Choroid plexus epithelial cell (primary cell): ENCODE results near the gene AHCTF1.
"Not testable (repeated sequence)": the region's sequence is repeated elsewhere in the genome, so short reads cannot be mapped to it uniquely, and the experiment has no call there.

Experiments
- DNase-seq: peaks from one replicate; pipeline ENCODE4 v3.0.0-alpha.2; 2010; ENCODE audit warnings: low read depth
- H3K4me3 ChIP-seq: 2 replicates; pipeline ENCODE4 v1.5.1; 2011; ENCODE audit warnings: low read depth, mild to moderate bottlenecking, control low read depth, low read length, moderate library complexity
- CTCF ChIP-seq: conservative IDR thresholded peaks from 2 replicates; pipeline ENCODE4 v1.5.1; 2011; ENCODE audit warnings: low read depth, mild to moderate bottlenecking, control low read depth, inconsistent platforms, low read length, moderate library complexity

Gene AHCTF1

DNA sequence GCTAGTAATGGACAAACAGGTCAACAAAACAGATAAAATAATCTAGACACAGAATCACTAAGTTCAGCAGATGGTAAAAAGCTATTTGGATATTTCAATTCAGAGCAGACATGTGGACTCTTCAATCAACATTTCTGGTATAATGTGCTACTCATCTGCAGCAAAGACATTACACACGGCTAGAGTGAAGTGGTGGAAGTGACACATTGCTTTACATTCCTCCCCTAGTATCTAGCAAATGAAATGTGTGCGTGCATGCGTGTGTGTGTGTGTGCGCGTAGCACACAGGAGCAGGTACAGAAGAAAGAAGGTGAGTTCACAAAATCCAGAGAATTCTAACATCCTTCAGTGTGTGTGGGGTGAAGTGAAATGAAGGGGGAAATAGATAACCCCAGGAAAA lies 8.3 kb downstream of the AHCTF1 start:
- no peak for DNase-seq
- no peak overlapping the region for H3K4me3 ChIP-seq
- no peak for TF ChIP-seq CTCF

DNA sequence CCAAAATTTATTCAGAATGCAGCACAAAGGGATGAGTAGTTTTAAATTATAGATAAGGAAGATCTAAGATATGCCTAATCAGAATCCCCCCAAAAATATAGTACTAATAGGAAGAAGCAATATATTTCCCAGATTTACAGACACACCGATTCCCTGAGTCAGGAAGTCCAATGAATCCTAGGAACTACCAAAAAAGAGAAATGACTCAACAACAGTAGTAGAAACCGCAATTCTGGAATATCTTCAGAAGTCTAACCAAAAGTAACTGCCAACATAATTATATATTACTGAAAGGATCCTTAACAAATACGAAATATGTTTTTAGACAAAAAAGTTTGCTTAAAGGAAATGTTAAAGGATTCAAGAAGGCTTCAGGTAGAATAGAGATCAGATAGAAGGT lies 10.3 kb downstream of the AHCTF1 start:
- H3K4me3 ChIP-seq = no peak overlapping the region
- no peak for TF ChIP-seq CTCF
- no peak for DNase-seq

DNA sequence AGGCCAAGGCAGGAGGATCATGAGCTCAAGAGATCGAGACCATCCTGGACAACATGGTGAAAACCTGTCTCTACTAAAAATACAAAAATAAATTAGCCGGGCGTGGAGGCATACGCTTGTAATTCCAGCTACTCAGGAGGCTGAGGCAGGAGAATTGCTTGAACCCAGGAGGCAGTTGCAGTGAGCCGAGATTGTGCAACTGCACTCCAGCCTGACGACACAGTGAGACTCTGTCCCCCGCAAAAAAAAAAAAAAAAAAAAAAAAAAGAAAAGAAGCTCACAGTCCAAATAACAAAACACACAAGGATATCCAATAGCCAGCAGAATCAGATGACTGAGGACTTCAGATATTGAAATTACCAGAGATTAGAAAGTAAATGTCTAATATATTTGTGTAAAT lies 11.8 kb downstream of the AHCTF1 start:
- no peak for TF ChIP-seq CTCF
- DNase-seq = no peak
- no peak overlapping the region for H3K4me3 ChIP-seq

- DNase-seq, H3K4me3 ChIP-seq: not testable (repeated sequence)
Observed at GRCh38 chr1:246916026-246916923, 15.5 kb downstream of the AHCTF1 start.

GRCh38 chr1:246907472-246907871 lies 24.3 kb downstream of the AHCTF1 start:
- peak; percentile 83 for DNase-seq
- no peak overlapping the region for H3K4me3 ChIP-seq
- TF ChIP-seq CTCF = peak; percentile 56

GRCh38 chr1:246906833-246907232 lies 24.9 kb downstream of the AHCTF1 start:
- DNase-seq = no peak
- no peak overlapping the region for H3K4me3 ChIP-seq
- no peak for TF ChIP-seq CTCF

DNA sequence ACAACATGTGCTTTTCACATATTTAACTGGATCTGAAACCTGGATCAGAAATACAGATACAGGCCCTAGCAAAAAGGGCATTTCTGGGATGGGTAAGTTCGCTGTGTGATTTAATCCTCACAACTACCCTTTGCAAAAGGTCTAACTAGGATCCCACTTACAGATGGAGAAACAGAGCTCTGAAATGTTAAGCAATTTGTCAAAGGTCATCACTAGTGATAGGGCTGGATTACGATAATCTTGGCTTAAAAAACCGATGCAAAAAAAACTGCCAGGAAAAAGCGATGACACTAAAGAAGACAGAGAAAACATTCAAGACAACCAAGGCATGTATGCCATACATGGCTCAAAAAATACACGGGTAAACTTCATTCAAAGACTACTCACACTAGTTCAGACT lies 29.9 kb downstream of the AHCTF1 start:
- TF ChIP-seq CTCF = no peak
- H3K4me3 ChIP-seq = no peak overlapping the region
- DNase-seq = no peak
